Loucy (cell line): ENCODE data around the gene ACTN1.

Experiments
- EZH2phosphoT487 ChIP-seq: fragments of 200-600 bp; IDR thresholded peaks from 2 replicates; pipeline ENCODE4 v1.6.1; 2018; ENCODE audit warnings: antibody characterized with exemption, mild to moderate bottlenecking, moderate library complexity, borderline replicate concordance
- TF ChIP-seq, protein P1 (sequence below): fragments of 200-600 bp; sonication (generic); conservative IDR thresholded peaks from 2 replicates; pipeline ENCODE4 v1.5.1; 2014; ENCODE audit warnings: mild to moderate bottlenecking, antibody characterized with exemption, low read length

DNA sequence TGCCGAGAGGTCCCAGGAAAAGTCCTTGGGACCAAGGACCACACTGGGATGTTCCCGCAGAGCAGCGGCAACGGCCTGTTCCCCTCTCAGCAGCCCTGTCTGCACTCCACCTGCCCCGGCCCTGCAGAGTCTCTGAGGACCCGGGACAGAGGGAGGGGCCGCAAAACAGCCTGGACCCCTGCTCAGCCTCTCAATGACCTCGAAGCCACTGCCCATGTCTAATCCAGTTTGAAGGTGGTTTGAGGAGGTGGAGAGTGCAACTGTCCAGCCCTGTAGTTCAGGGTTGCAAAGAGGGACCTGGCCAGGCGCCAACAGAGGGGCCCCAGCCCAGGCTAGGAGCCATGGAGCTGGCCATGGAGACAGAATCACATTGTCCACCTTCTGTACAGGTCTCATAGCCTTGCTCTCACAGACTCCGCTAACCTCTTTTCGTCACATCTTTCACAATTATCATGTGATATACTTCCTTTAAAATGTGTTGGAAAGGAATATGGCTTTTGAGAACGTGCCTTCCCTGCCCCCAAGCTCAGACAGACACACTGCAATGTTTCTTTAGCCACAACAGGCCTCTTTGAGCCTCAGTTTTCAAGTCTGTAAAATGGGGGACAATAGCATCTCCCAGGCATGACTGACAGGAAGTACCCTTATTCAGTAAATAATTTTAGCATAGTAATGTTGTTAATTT lies 49.3 kb downstream of the ACTN1 start:
- TF ChIP-seq, protein P1, sequence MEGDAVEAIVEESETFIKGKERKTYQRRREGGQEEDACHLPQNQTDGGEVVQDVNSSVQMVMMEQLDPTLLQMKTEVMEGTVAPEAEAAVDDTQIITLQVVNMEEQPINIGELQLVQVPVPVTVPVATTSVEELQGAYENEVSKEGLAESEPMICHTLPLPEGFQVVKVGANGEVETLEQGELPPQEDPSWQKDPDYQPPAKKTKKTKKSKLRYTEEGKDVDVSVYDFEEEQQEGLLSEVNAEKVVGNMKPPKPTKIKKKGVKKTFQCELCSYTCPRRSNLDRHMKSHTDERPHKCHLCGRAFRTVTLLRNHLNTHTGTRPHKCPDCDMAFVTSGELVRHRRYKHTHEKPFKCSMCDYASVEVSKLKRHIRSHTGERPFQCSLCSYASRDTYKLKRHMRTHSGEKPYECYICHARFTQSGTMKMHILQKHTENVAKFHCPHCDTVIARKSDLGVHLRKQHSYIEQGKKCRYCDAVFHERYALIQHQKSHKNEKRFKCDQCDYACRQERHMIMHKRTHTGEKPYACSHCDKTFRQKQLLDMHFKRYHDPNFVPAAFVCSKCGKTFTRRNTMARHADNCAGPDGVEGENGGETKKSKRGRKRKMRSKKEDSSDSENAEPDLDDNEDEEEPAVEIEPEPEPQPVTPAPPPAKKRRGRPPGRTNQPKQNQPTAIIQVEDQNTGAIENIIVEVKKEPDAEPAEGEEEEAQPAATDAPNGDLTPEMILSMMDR = no peak
- no peak for TF ChIP-seq EZH2phosphoT487
